ENCODE data around the gene UBE2E2. TPM values are rescaled to one million over a fixed set of nuclear protein-coding genes. Genes with fewer than 3 reads are reported as not detected.
"Not testable (repeated sequence)": the region's sequence is repeated elsewhere in the genome, so short reads cannot be mapped to it uniquely, and the experiment has no call there.

Gene UBE2E2
- total RNA-seq = 64.6 TPM
- long read RNA-seq, partial matches to known transcripts = 3 of 36 reads
- long read RNA-seq, other reads (novel, unspliced or antisense) = 32 of 36 reads

- DNase-seq (ENCODE audit: low spot score) = peak; percentile 92
Measured at GRCh38 chr3:23202921-23203707, at the start of gene UBE2E2. TSS of gene UBE2E2 (plus strand) at chr3:23203327.

GRCh38 chr3:23153436-23153835 lies 49.7 kb upstream of the UBE2E2 start:
- no peak for DNase-seq (ENCODE audit: low spot score)

GRCh38 chr3:23157331-23157730 lies 45.8 kb upstream of the UBE2E2 start:
- DNase-seq (ENCODE audit: low spot score) = no peak

GRCh38 chr3:23159929-23160328 lies 43.2 kb upstream of the UBE2E2 start:
- DNase-seq (ENCODE audit: low spot score) = no peak

GRCh38 chr3:23161308-23161707 lies 41.8 kb upstream of the UBE2E2 start:
- no peak for DNase-seq (ENCODE audit: low spot score)

- DNase-seq (ENCODE audit: low spot score) = no peak
Measured at GRCh38 chr3:23161896-23162570, 41.1 kb upstream of the UBE2E2 start.

- DNase-seq (ENCODE audit: low spot score) = no peak
Measured at GRCh38 chr3:23162934-23163333, 40.2 kb upstream of the UBE2E2 start.

GRCh38 chr3:23164746-23165145 lies 38.4 kb upstream of the UBE2E2 start:
- DNase-seq (ENCODE audit: low spot score) = no peak

GRCh38 chr3:23165571-23165970 lies 37.6 kb upstream of the UBE2E2 start:
- DNase-seq (ENCODE audit: low spot score) = no peak

GRCh38 chr3:23166276-23166675 lies 36.9 kb upstream of the UBE2E2 start:
- DNase-seq (ENCODE audit: low spot score) = no peak

- no peak for DNase-seq (ENCODE audit: low spot score)
Measured at GRCh38 chr3:23166845-23167244, 36.3 kb upstream of the UBE2E2 start.

- no peak for DNase-seq (ENCODE audit: low spot score)
Measured at GRCh38 chr3:23169551-23169950, 33.6 kb upstream of the UBE2E2 start.

- DNase-seq (ENCODE audit: low spot score) = no peak
Measured at GRCh38 chr3:23170291-23170690, 32.8 kb upstream of the UBE2E2 start.

GRCh38 chr3:23172059-23172458 lies 31.1 kb upstream of the UBE2E2 start:
- DNase-seq (ENCODE audit: low spot score) = no peak

GRCh38 chr3:23174426-23175039 lies 28.6 kb upstream of the UBE2E2 start:
- DNase-seq (ENCODE audit: low spot score) = no peak

- no peak for DNase-seq (ENCODE audit: low spot score)
Measured at GRCh38 chr3:23175341-23176083, 27.6 kb upstream of the UBE2E2 start.

- DNase-seq (ENCODE audit: low spot score) = not testable (repeated sequence)
Measured at GRCh38 chr3:23176839-23177238, 26.3 kb upstream of the UBE2E2 start.

- DNase-seq (ENCODE audit: low spot score) = no peak
Measured at GRCh38 chr3:23182996-23183513, 20.1 kb upstream of the UBE2E2 start.

GRCh38 chr3:23183731-23184130 lies 19.4 kb upstream of the UBE2E2 start:
- DNase-seq (ENCODE audit: low spot score) = no peak

GRCh38 chr3:23185861-23186260 lies 17.3 kb upstream of the UBE2E2 start:
- no peak for DNase-seq (ENCODE audit: low spot score)

- no peak for DNase-seq (ENCODE audit: low spot score)
Measured at GRCh38 chr3:23189187-23189586, 13.9 kb upstream of the UBE2E2 start.

Data from mesenteric fat pad (tissue), 1 donor.